Stimulated activated CD4-positive, alpha-beta T cell treated with anti-CD3 and anti-CD28 coated beads, Interleukin-12 subunit alpha, Interleukin-12 subunit beta, amount 100 ng/mL, for 24 hours (primary cell): ENCODE results near the gene ANAPC7.
"Not testable (repeated sequence)": the region's sequence is repeated elsewhere in the genome, so short reads cannot be mapped to it uniquely, and the experiment has no call there.

Experiments
- DNase-seq, 2 experiments: peaks; one replicate each; pipeline ENCODE4 v3.0.0-alpha.2; 2020; ENCODE audit warnings: low read depth in 2 of 2

The ANAPC7 gene

GRCh38 chr12:110373962-110374611 is 29.4 kb downstream of the ANAPC7 start:
- DNase-seq, result no peak

DNA sequence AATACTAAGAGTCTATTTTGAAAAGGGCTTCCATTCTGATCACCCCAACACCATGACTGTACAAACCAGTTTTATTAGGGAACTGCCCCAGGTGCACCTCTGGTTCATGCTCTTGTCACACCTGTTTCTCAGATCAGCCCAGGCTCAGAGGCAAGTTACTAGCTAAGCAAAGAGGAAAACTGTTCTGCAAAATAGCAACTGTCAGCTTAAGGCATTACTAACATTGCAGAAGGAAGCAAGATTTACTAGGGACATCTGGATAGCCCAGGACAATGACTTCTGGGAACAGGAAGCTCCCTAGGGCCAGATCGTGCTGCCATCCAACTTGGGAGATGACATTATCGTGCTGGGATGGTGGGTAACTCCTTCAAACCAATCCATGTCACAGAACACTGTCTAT is 30.1 kb downstream of the ANAPC7 start:
- no peak for DNase-seq

DNA sequence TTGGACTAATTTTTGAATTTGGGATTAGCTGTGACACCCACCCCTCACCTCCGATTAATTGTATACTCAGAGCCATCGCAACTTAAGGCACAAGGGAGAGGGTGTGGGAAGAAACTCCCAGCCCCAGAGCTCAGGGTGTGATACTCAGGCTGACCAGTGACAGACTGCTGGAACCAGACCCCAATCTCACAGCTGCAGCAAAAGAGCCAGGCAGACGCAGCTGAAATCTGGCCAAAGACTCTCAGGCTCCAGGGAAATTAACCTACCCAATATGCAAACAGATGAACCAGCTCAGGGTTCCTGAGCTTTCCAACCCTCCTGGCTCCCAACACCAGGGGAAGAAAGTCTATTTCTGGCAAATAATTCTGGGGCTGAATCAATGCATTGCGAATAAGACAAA is 30.5 kb downstream of the ANAPC7 start:
- DNase-seq, result no peak

DNA sequence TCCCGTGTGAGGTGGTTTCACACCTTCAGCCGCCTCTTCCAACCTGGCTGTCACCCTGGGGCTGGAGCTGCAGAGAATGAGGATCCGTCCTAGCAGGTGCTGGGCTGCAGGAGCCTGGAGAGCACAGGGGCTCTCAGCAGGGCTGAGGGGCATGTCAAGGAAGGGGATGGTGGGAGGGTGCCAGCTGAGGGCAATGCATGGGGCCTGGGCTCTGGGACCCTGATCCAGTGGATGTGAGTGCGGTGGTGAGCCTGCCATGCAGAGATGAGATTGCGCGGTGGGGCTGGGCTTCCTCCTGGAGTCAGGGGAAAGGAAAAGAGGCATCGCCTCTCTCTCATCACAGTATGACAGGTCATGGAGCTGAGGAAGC is 31.5 kb downstream of the ANAPC7 start:
- DNase-seq, result no peak

GRCh38 chr12:110371408-110372055 is 32.0 kb downstream of the ANAPC7 start:
- DNase-seq, result no peak

DNA sequence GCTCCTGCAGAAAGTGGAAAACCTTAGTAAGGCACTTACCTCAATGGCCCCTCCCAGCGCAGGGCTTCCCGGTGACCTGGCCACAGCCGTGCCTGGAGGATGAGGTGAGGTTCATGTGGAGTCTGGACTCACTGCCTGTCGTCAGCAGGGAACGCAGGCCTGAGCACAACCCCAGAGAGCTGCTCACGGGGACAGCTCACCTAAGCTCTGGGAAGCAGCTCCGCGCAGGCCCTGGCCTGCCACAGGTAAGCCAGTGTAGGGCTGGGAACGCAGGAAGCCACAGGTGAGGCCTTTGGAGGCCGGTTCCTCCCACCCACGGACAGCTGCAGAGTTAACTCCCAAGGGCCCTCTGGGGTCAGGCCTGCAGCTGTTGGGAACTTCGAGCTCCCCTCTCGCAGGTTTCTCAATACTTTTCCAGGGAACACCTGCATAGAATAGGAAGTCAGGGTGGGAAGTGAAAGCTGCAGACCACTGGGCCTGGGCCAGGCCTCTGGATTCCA is 32.7 kb downstream of the ANAPC7 start:
- DNase-seq, result no peak

DNA sequence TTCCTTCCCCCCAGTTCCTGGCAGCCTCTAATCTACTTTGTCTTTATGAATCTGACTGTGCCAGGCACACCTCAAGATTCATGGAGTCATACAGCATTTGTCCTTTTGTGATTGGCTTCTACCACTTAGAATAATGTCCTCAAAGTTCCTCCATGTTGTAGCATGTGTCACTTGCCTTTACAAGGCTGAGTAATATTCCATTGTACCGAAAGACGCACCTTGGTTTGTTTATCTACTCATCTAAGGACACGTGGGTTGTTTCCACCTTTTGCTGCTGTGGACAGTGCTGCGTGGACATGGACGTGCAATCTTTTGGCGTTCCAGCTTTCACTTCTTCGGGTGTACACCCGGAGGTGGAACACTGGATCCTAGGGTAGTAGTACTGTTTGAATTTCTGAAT is 33.5 kb downstream of the ANAPC7 start:
- DNase-seq, result no peak

- DNase-seq, result no peak
These were observed 36.2 kb downstream of the ANAPC7 start for GRCh38 chr12:110367181-110367864.

DNA sequence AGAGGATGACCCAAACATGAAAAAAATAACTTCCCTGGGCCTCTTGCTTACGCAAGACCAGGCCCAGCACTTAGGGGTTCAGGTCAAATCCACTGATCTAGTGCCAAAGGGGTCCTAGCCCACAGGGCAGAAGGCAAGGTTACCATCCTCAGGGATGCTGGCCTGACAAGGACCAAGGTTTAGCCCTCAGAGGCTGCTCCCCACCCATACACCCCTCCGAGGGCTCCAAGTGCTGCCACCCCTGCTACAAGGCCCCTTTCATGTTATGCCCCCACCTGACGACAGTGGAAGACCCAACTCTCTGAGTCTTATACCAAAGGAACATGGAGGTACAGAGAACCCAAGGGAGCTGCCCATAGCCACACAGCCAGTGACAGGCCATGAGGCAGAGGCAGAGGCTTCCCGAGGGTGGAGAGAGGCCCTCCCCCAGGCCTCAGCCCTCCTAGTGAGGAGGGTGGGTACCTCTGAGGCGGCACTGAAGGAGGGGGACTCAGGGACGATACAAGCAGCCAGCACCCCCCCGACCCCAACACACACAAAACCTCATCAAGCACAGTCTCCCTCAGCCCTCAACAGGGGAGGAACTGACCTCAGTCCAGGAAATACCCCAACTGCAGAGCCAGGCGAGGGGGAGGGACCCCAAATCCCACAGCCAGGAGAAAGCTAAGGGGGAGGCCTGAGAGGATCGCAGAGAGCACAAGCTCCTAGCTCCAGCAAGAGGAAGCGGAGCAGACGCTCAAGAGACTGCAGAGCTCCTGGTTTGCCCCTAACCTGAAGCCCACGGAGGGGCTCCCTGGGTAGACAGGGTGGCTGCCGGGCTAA is 37.0 kb downstream of the ANAPC7 start:
- DNase-seq, result no peak

- DNase-seq, result no peak
These were observed 37.8 kb downstream of the ANAPC7 start for GRCh38 chr12:110365489-110366320.

- no peak for DNase-seq
These were observed 42.3 kb downstream of the ANAPC7 start for GRCh38 chr12:110361216-110361615.

- not testable (repeated sequence) for DNase-seq
These were observed 45.0 kb downstream of the ANAPC7 start for GRCh38 chr12:110358384-110359097.

DNA sequence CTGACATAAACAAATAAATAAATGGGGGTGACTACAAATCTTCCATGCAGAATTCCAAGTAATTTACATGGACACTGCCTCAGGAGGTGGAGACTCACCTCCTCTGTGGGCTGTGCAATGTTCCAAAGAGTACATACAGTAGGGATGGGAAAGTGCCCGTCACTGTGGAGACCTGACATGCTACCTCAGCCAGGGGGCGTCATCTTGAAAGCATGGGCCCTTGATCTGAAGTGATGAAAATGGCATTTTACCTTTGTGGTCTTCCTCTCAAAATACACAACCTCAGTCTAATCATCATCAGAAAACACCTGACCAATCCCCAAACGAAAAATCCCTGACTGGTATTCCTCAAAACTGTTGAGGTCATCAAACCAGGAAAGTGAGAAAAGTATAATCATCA is 48.4 kb downstream of the ANAPC7 start:
- no peak for DNase-seq

DNA sequence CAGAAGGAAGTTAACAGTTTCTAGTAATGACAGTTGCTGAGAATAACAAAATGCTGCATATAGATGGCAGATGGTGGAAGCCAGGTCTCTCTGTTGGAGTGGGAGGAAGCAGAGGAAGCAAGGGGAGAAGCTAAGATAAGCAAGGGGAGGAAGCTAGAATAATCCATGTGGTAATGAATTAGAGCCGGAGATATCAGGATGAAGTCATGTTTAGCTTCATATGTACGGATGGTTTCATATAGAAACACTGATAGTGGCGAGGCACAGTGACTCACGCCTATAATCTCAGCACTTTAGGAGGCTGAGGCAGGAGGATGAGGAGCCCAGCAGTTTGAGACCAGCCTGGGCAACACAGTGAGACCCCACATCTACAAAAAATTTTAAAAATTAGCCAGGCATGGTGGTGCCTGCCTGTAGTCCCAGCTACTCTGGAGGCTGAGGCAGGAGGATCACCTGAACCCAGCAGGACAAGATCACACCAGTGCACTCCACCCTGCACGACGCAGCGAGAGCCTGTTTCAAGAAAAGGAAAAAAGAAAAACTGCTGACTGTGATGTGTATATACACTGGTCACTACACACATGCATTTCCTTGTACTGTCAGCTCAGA is 49.2 kb downstream of the ANAPC7 start:
- DNase-seq, result no peak

DNA sequence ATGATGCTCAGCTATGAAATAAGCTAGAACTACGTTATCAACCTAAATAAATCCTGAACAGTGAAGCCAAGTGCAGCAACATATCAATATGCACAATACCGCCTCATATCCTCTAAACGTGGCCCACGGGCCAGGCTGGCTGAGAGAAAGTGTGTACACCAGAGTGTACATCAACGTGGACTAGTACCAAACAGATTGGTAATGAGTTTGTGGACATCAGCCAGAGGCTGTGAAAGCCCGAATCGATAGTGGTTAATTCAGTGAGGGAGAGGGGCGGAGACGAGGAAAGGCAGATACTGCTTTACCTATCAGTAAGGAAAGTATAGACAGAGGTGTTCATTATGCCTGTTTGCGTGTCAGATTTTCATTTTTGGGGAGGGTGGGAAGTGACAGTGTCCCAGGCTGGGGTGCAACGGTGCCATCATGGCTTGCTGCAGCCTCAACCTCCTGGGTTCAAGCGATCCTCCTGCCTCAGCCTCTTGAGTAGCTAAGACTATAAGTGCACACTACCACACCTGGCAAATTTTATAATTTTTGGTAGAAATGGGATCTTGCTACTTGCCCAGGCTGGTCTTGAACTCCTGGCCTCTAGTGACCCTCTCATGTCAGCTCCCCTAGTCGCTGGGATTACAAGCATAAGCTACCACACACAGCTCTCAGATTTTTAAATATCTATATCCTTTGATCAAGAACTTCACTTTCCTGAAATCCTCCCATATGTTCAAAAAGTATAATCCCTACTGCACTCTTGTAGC is 50.1 kb downstream of the ANAPC7 start:
- no peak for DNase-seq

GRCh38 chr12:110352401-110352800 is 51.1 kb downstream of the ANAPC7 start:
- no peak for DNase-seq

DNA sequence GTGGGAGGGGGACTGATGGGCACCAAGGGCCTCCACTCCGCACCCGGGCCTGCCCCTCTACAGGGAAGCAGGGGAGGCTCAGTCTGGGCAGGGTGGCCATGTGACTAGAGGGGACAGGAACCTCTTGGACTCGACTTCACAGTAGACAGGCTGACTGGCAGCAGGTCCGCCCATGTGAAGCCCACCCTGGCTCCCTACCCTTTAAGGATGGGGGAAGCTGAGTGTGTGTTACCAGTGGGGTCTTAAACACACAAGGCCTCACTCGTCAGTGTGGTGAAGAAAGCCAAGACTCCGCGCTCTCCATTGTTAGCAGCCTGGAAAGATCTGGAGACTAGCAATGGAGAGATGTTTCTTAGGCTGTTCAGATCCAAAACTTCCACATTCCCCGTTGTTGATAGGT is 52.4 kb downstream of the ANAPC7 start:
- DNase-seq, result no peak

DNA sequence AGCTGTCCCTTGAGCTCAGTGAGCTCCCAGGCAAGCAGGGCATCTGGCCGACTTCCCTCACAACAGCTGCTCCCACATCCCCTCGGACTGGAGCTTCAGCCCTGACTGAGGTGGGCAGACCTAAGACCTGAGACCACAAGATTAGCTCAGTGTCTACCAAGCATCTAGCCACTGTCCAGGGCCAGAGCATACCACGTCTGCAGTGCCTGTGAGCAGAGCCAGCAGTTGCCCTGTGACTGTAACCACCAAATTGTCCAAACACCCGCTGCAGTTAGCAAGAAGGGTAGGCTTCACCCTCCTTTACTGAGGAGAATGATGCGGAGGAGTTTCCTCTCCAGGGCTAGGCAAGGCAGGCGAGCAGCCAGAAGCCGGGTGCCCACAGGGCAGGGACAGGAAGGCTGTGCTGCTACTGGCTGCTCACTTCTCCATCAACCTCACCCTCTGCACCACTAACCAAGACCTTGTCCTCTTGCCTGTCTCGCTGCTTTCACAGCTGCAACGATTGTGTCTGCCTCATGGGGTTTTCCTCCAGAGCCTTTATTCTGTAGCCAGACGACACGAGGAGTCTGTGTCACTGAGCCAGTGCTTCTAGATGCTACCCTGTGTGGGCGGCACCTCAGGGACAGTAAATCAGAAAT is 53.9 kb downstream of the ANAPC7 start:
- peak; percentile 15 to 17 for DNase-seq

DNA sequence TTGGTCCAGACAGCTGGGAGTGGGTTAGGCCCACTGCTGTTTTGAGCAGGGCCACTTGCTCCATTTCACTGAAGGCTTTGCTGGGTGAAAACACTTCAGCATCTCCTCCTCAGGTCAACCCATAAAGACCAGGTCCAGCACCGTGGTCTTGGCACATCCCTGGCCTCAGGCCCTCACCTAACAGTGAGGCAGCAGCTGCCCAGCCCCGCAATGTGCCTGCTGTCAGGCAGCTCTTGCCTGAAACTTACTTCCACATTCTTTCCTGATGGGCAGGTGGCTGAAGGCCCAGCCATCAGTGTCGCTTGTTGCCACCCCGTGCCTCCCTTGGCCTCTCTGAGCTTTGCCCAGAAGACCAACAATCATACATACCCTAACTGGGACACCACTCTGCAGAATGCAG is 54.4 kb downstream of the ANAPC7 start:
- DNase-seq, result no peak
